GM19193 (cell line): Measurements from ENCODE around the gene PPIH.

Experiments used
- POLR2A ChIP-seq: IDR thresholded peaks from 4 replicates; pipeline ENCODE4 v1.6.1; 2011; ENCODE audit not compliant: insufficient read depth, insufficient read length; ENCODE audit errors: extremely low read depth

The PPIH gene

GRCh38 chr1:42720868-42721267 lies 62.6 kb downstream of the PPIH start:
- TF ChIP-seq POLR2A, result no peak

GRCh38 chr1:42721926-42722325 lies 63.7 kb downstream of the PPIH start:
- no peak for TF ChIP-seq POLR2A

- no peak for TF ChIP-seq POLR2A
Measured at GRCh38 chr1:42723511-42723910, 65.3 kb downstream of the PPIH start.
